HEK293 (cell line): ENCODE results near the gene MAP1LC3A.

Experiments
- CTCF ChIA-PET: fragments of 350-600 bp; formaldehyde crosslinking; extraction: SDS; loops from one replicate; lab custom pipeline; 2021; ENCODE audit warnings: antibody characterized with exemption; lab: Yijun Ruan, JAX
- POLR2A ChIA-PET: fragments of 300-600 bp; formaldehyde crosslinking; extraction: SDS; loops from one replicate; lab custom pipeline; 2020; ENCODE audit warnings: antibody characterized with exemption, inconsistent platforms; lab: Yijun Ruan, JAX
- H3K27ac ChIP-seq: fragments of 200-500 bp; sonication (Bioruptor generic); 2 replicates; pipeline ENCODE4 v1.5.1; 2014; ENCODE audit warnings: low read depth, low read length, control low read depth, inconsistent platforms; ENCODE audit errors: extremely low read depth
- H3K36me3 ChIP-seq, 2 experiments: fragments of 200-500 bp in 1 of 2; sonication (Bioruptor generic) in 1 of 2; 1 replicate in 1 of 2; 2 replicates in 1 of 2; pipeline ENCODE4 v1.5.1; 2014 to 2017; ENCODE audit warnings: inconsistent platforms in 2 of 2, low read length in 2 of 2; ENCODE audit not compliant: control insufficient read depth in 2 of 2, insufficient read depth in 1 of 2
- H3K4me1 ChIP-seq: fragments of 200-500 bp; sonication (Bioruptor generic); 2 replicates; pipeline ENCODE4 v1.5.1; 2014; ENCODE audit warnings: mild to moderate bottlenecking, low read length, inconsistent platforms; ENCODE audit not compliant: control insufficient read depth, insufficient read depth
- H3K4me3 ChIP-seq: 2 replicates; pipeline ENCODE4 v1.5.1; 2011; ENCODE audit warnings: low read depth, mild to moderate bottlenecking, control low read depth, low read length, moderate library complexity
- H3K9me3 ChIP-seq: fragments of 200-500 bp; sonication (Bioruptor generic); 2 replicates; pipeline ENCODE4 v1.5.1; 2014; ENCODE audit warnings: low read depth, low read length, inconsistent platforms; ENCODE audit not compliant: control insufficient read depth, insufficient read depth
- CTCF ChIP-seq: fragments of 450-650 bp; formaldehyde crosslinking; IDR thresholded peaks from 2 replicates; pipeline ENCODE4 v1.5.1; 2016; ENCODE audit warnings: missing biosample characterization, missing genetic modification characterization
- HOXD13 ChIP-seq: sonication (generic); formaldehyde crosslinking; IDR thresholded peaks from 2 replicates; pipeline ENCODE4 v1.8.0; 2022; ENCODE audit warnings: missing genetic modification reagents, borderline replicate concordance
- KLF16 ChIP-seq: fragments of 450-650 bp; formaldehyde crosslinking; IDR thresholded peaks from 2 replicates; pipeline ENCODE4 v1.5.1; 2017; ENCODE audit warnings: missing biosample characterization, missing genetic modification characterization
- KLF17 ChIP-seq: fragments of 450-650 bp; formaldehyde crosslinking; IDR thresholded peaks from 2 replicates; pipeline ENCODE4 v1.5.1; 2016; ENCODE audit warnings: missing biosample characterization, missing genetic modification characterization
- ZBTB20 ChIP-seq: fragments of 450-650 bp; formaldehyde crosslinking; IDR thresholded peaks from 2 replicates; pipeline ENCODE4 v1.5.1; 2016; ENCODE audit warnings: missing biosample characterization, missing genetic modification characterization
- ZIC2 ChIP-seq: fragments of 450-650 bp; formaldehyde crosslinking; IDR thresholded peaks from 2 replicates; pipeline ENCODE4 v1.5.1; 2016; ENCODE audit warnings: missing biosample characterization, missing genetic modification characterization
- ZNF221 ChIP-seq: fragments of 450-650 bp; formaldehyde crosslinking; IDR thresholded peaks from 2 replicates; pipeline ENCODE4 v1.5.1; 2017; ENCODE audit warnings: missing biosample characterization, missing genetic modification characterization, borderline replicate concordance
- ZNF239 ChIP-seq: fragments of 450-650 bp; formaldehyde crosslinking; IDR thresholded peaks from 2 replicates; pipeline ENCODE4 v1.5.1; 2016; ENCODE audit warnings: missing biosample characterization, missing genetic modification characterization
- ZNF302 ChIP-seq: fragments of 450-650 bp; formaldehyde crosslinking; IDR thresholded peaks from 2 replicates; pipeline ENCODE4 v1.5.1; 2016; ENCODE audit warnings: missing biosample characterization, missing genetic modification characterization, low read depth
- ZNF366 ChIP-seq: fragments of 450-650 bp; formaldehyde crosslinking; conservative IDR thresholded peaks from 2 replicates; pipeline ENCODE4 v1.5.1; 2016; ENCODE audit warnings: missing biosample characterization, missing genetic modification characterization
- ZNF404 ChIP-seq: fragments of 450-650 bp; formaldehyde crosslinking; IDR thresholded peaks from 2 replicates; pipeline ENCODE4 v1.5.1; 2017; ENCODE audit warnings: missing biosample characterization, missing genetic modification characterization
- ZNF530 ChIP-seq: fragments of 450-650 bp; formaldehyde crosslinking; IDR thresholded peaks from 2 replicates; pipeline ENCODE4 v1.5.1; 2016; ENCODE audit warnings: low read depth, missing biosample characterization, missing genetic modification characterization
- ZNF621 ChIP-seq: fragments of 450-650 bp; formaldehyde crosslinking; IDR thresholded peaks from 2 replicates; pipeline ENCODE4 v1.5.1; 2017; ENCODE audit warnings: missing biosample characterization, missing genetic modification characterization
- ZNF677 ChIP-seq: fragments of 450-650 bp; IDR thresholded peaks from 2 replicates; pipeline ENCODE4 v1.5.0; 2018; ENCODE audit warnings: missing biosample characterization, mild to moderate bottlenecking, missing genetic modification characterization, moderate library complexity
- ZNF837 ChIP-seq: fragments of 450-650 bp; formaldehyde crosslinking; IDR thresholded peaks from 2 replicates; pipeline ENCODE4 v1.5.1; 2016; ENCODE audit warnings: missing biosample characterization, missing genetic modification characterization
- ZNF843 ChIP-seq: fragments of 450-650 bp; formaldehyde crosslinking; IDR thresholded peaks from 2 replicates; pipeline ENCODE4 v1.5.1; 2016; ENCODE audit warnings: missing biosample characterization, missing genetic modification characterization
- ZSCAN18 ChIP-seq: fragments of 450-650 bp; formaldehyde crosslinking; IDR thresholded peaks from 2 replicates; pipeline ENCODE4 v1.5.1; 2016; ENCODE audit warnings: missing biosample characterization, missing genetic modification characterization
- TF ChIP-seq, protein P1 (sequence below): fragments of 450-650 bp; formaldehyde crosslinking; IDR thresholded peaks from 2 replicates; pipeline ENCODE4 v1.5.1; 2017; ENCODE audit warnings: missing biosample characterization, missing genetic modification characterization
- TF ChIP-seq, protein P2 (sequence below): fragments of 450-650 bp; formaldehyde crosslinking; optimal IDR thresholded peaks from 2 replicates; pipeline ENCODE3; 2016; ENCODE audit warnings: missing biosample characterization, mild to moderate bottlenecking, missing genetic modification characterization

The MAP1LC3A gene

DNA sequence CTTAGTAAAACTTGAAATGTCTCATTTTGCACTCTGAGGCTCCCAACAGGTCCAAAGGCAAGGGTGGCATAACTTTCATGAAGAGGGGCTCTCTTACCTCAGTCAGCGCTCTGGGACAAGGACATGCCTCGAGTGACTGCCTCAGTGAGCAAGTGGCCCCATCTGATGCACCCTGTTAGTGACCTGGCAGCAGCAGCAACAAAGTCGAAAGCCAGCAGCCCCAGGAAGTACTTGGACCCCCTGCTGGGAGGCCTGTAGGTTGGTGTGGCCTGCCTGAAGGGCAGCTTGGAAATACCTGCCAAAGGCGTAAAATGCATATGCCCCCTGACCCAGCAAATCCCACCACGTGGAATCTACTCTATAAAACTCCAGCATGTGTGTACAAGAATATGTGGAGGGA, 13.2 kb downstream of the MAP1LC3A start:
- Histone ChIP-seq H3K4me1 (no peaks in the 10 kb centered on the region), H3K36me3 (peaks cover 0 to 7% of the 10 kb centered on the region in 2 experiments; a peak in 2 of 3 replicates)
- POLR2A ChIA-PET, result no interaction called here
- TF ChIP-seq ZSCAN18 (tag by site-specific recombination) (no peak), ZNF239 (tag by site-specific recombination) (no peak), ZBTB20 (tag by site-specific recombination) (no peak)
- TF ChIP-seq, protein P1, sequence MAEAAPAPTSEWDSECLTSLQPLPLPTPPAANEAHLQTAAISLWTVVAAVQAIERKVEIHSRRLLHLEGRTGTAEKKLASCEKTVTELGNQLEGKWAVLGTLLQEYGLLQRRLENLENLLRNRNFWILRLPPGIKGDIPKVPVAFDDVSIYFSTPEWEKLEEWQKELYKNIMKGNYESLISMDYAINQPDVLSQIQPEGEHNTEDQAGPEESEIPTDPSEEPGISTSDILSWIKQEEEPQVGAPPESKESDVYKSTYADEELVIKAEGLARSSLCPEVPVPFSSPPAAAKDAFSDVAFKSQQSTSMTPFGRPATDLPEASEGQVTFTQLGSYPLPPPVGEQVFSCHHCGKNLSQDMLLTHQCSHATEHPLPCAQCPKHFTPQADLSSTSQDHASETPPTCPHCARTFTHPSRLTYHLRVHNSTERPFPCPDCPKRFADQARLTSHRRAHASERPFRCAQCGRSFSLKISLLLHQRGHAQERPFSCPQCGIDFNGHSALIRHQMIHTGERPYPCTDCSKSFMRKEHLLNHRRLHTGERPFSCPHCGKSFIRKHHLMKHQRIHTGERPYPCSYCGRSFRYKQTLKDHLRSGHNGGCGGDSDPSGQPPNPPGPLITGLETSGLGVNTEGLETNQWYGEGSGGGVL (tag by site-specific recombination), result no peak
- TF ChIP-seq, all 188 proteins: peak for 0
- Histone ChIP-seq H3K4me3 (no peak overlapping the region), H3K9me3 (no peaks in the 10 kb centered on the region), H3K27ac (no peak overlapping the region)
- CTCF ChIA-PET, result interaction anchor here (0.6 to 1.0 kb wide), 5 partner anchors 8 to 136 kb away, joined by 3 to 6 read pairs (median 3); partner anchors contain the start of gene MAP1LC3A

GRCh38 chr20:34573541-34574300, 15.2 kb downstream of the MAP1LC3A start:
- peaks cover 0 to 9% of the 10 kb centered on the region in 2 experiments; a peak in 2 of 3 replicates for H3K36me3 ChIP-seq
- no peaks in the 10 kb centered on the region for H3K4me1 ChIP-seq
- H3K9me3 ChIP-seq, result no peaks in the 10 kb centered on the region
- H3K4me3 ChIP-seq, result no peak overlapping the region
- H3K27ac ChIP-seq, result no peak overlapping the region
- POLR2A ChIA-PET, result no interaction called here
- no peak for TF ChIP-seq ZNF843
- TF ChIP-seq, protein P2, sequence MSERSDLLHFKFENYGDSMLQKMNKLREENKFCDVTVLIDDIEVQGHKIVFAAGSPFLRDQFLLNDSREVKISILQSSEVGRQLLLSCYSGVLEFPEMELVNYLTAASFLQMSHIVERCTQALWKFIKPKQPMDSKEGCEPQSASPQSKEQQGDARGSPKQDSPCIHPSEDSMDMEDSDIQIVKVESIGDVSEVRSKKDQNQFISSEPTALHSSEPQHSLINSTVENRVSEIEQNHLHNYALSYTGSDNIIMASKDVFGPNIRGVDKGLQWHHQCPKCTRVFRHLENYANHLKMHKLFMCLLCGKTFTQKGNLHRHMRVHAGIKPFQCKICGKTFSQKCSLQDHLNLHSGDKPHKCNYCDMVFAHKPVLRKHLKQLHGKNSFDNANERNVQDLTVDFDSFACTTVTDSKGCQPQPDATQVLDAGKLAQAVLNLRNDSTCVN (tag by site-specific recombination), result no peak
- no peak for TF ChIP-seq ZNF621
- TF ChIP-seq ZNF302 (tag by site-specific recombination), result no peak
- TF ChIP-seq ZNF221 (tag by site-specific recombination), result no peak
- TF ChIP-seq ZNF404 (tag by site-specific recombination), result no peak
- TF ChIP-seq ZNF677, result no peak
- no peak for TF ChIP-seq ZNF530
- no peak for TF ChIP-seq KLF16 (tag by site-specific recombination)
- TF ChIP-seq ZNF837 (tag by site-specific recombination), result no peak
- TF ChIP-seq CTCF (tag by site-specific recombination), result no peak
- TF ChIP-seq HOXD13 (CRISPR knock-in tag), result no peak
- no peak for TF ChIP-seq KLF17
- no peak for TF ChIP-seq ZIC2
- no peak for TF ChIP-seq ZNF366 (tag by site-specific recombination)
- CTCF ChIA-PET, result interaction anchor here (0.5 to 2.0 kb wide), 4 partner anchors 12 to 519 kb away, joined by 3 to 5 read pairs (median 4); partner anchors contain the start of gene TRPC4AP
